H1 (cell line): Measurements from ENCODE around the gene ANO6. TPM values are rescaled to one million over a fixed set of nuclear protein-coding genes. Genes with fewer than 3 reads are reported as not detected.

ENCODE experiments used
- CTCF ChIA-PET: fragments of 300-600 bp; sonication (Branson Sonifier 250); formaldehyde crosslinking; loops from one replicate; lab custom pipeline; 2021; ENCODE audit not compliant: partially characterized antibody; lab: Charles Lee
- POLR2A ChIA-PET: fragments of 300-600 bp; sonication (Branson Sonifier 250); formaldehyde crosslinking; loops from one replicate; lab custom pipeline; 2021; ENCODE audit warnings: inconsistent platforms; ENCODE audit not compliant: partially characterized antibody; lab: Charles Lee
- DNase-seq, 2 experiments: peaks; one replicate each; pipeline versions ENCODE4 v3.0.0 to v3.0.0-alpha.2; 2010 to 2022; ENCODE audit warnings: low spot score in 2 of 2, low read depth in 1 of 2, mixed read lengths in 1 of 2
- FAIRE-seq: peaks from 2 replicates; lab custom pipeline; 2011; peaks lifted over from hg19 to GRCh38; lab: Jason Lieb, UNC
- H2AFZ ChIP-seq: 2 replicates; pipeline ENCODE4 v1.8.1; 2012; ENCODE audit warnings: low read length, inconsistent platforms
- H2AK5ac ChIP-seq: 2 replicates; pipeline ENCODE4 v1.6.1; 2013; ENCODE audit warnings: low read depth, low read length
- H2BK120ac ChIP-seq: replicated peaks from 2 replicates; pipeline ENCODE3; 2013; ENCODE audit warnings: low read depth, low read length, inconsistent platforms
- H2BK12ac ChIP-seq: 2 replicates; pipeline ENCODE4 v1.6.1; 2013; ENCODE audit warnings: low read depth, low read length
- H2BK15ac ChIP-seq: 2 replicates; pipeline ENCODE4 v1.6.1; 2013; ENCODE audit warnings: low read length
- H2BK20ac ChIP-seq: 2 replicates; pipeline ENCODE4 v1.6.1; 2013; ENCODE audit warnings: low read length
- H2BK5ac ChIP-seq: 2 replicates; pipeline ENCODE4 v1.6.1; 2013; ENCODE audit warnings: low read depth, low read length
- H3K14ac ChIP-seq: 2 replicates; pipeline ENCODE4 v1.6.1; 2013; ENCODE audit warnings: inconsistent platforms; ENCODE audit not compliant: insufficient read length
- H3K18ac ChIP-seq: 2 replicates; pipeline ENCODE4 v1.6.1; 2013; ENCODE audit warnings: low read length; ENCODE audit errors: extremely low read depth
- H3K23ac ChIP-seq: 2 replicates; pipeline ENCODE4 v1.6.1; 2013; ENCODE audit warnings: inconsistent platforms; ENCODE audit not compliant: insufficient read length
- H3K23me2 ChIP-seq: 2 replicates; pipeline ENCODE4 v1.6.1; 2013; ENCODE audit warnings: low read depth, low read length
- H3K27ac ChIP-seq: 2 replicates; pipeline ENCODE4 v1.6.1; 2011; ENCODE audit warnings: low read depth, low read length, inconsistent platforms
- H3K27me3 ChIP-seq, 4 experiments: replicated peaks in 1 of 4; 1 replicate in 1 of 4; 2 replicates in 3 of 4; pipeline versions ENCODE4 v1.6.1 to v1.8.1; 2011 to 2013; ENCODE audit warnings: low read length in 3 of 4, mild to moderate bottlenecking in 3 of 4, inconsistent platforms in 2 of 4, mixed read lengths in 2 of 4, moderate library complexity in 1 of 4; ENCODE audit not compliant: control insufficient read depth in 3 of 4, insufficient read depth in 3 of 4; ENCODE audit errors: extremely low read depth in 1 of 4
- H3K36me3 ChIP-seq, 4 experiments: 2 replicates each; pipeline versions ENCODE4 v1.6.1 to v1.8.1; 2011 to 2013; ENCODE audit warnings: mild to moderate bottlenecking in 4 of 4, low read length in 3 of 4, moderate library complexity in 2 of 4, control low read depth in 1 of 4, inconsistent platforms in 1 of 4; ENCODE audit not compliant: insufficient read depth in 4 of 4, control insufficient read depth in 2 of 4
- H3K4ac ChIP-seq: replicated peaks from 2 replicates; pipeline ENCODE3; 2013; ENCODE audit warnings: low read length, low read depth, mixed read lengths, inconsistent platforms; ENCODE audit not compliant: insufficient read length
- H3K4me1 ChIP-seq, 4 experiments: replicated peaks in 1 of 4; 1 replicate in 1 of 4; 2 replicates in 3 of 4; pipeline versions ENCODE4 v1.6.1 to v1.8.1; 2011 to 2013; ENCODE audit warnings: low read length in 3 of 4, inconsistent platforms in 2 of 4, mixed read lengths in 1 of 4; ENCODE audit not compliant: insufficient read depth in 4 of 4, control insufficient read depth in 3 of 4
- H3K4me2 ChIP-seq, 2 experiments: 2 replicates each; pipeline versions ENCODE4 v1.6.1 to v1.8.1; 2011 to 2013; ENCODE audit warnings: low read depth in 2 of 2, low read length in 2 of 2, control low read depth in 1 of 2, inconsistent platforms in 1 of 2, mild to moderate bottlenecking in 1 of 2; ENCODE audit not compliant: insufficient read depth in 1 of 2
- H3K4me3 ChIP-seq, 4 experiments: fragments of 200-600, 300-600 bp in 1 of 4; sonication (generic), shearing (Covaris generic), sonication (Bioruptor Twin) in 1 of 4; 2 replicates each; pipeline versions ENCODE4 v1.5.1 to v1.8.1; 2011 to 2016; ENCODE audit warnings: low read length in 4 of 4, low read depth in 3 of 4, control low read depth in 2 of 4, inconsistent platforms in 2 of 4, mild to moderate bottlenecking in 2 of 4, mixed read lengths in 1 of 4, moderate library complexity in 1 of 4; ENCODE audit not compliant: insufficient read depth in 2 of 4; ENCODE audit errors: extremely low read depth in 1 of 4
- H3K56ac ChIP-seq: replicated peaks from 2 replicates; pipeline ENCODE3; 2013; ENCODE audit warnings: low read depth, mild to moderate bottlenecking, mixed read lengths, low read length, inconsistent platforms; ENCODE audit not compliant: insufficient read length
- H3K79me1 ChIP-seq: 2 replicates; pipeline ENCODE4 v1.6.1; 2013; ENCODE audit warnings: low read depth, low read length, control low read depth
- H3K79me2 ChIP-seq, 2 experiments: 2 replicates each; pipeline versions ENCODE4 v1.6.1 to v1.8.1; 2012 to 2013; ENCODE audit warnings: low read length in 2 of 2, mild to moderate bottlenecking in 2 of 2, inconsistent platforms in 1 of 2; ENCODE audit not compliant: insufficient read depth in 2 of 2, control insufficient read depth in 1 of 2
- H3K9ac ChIP-seq, 4 experiments: replicated peaks in 1 of 4; 1 replicate in 1 of 4; 2 replicates in 3 of 4; pipeline versions ENCODE4 v1.6.1 to v1.8.1; 2011 to 2013; ENCODE audit warnings: low read depth in 3 of 4, low read length in 3 of 4, control low read depth in 2 of 4, mild to moderate bottlenecking in 2 of 4, moderate library complexity in 2 of 4, inconsistent platforms in 1 of 4; ENCODE audit errors: extremely low read depth in 1 of 4
- H3K9me3 ChIP-seq, 2 experiments: 2 replicates each; pipeline versions ENCODE4 v1.6.1 to v1.8.1; 2012 to 2013; ENCODE audit warnings: mild to moderate bottlenecking in 2 of 2, moderate library complexity in 2 of 2, control low read depth in 1 of 2, inconsistent platforms in 1 of 2, low read depth in 1 of 2, low read length in 1 of 2, mixed read lengths in 1 of 2; ENCODE audit not compliant: insufficient read depth in 2 of 2
- H4K20me1 ChIP-seq, 2 experiments: replicated peaks in 1 of 2; 2 replicates each; pipeline versions ENCODE3 to v1.8.1; 2011 to 2013; ENCODE audit warnings: inconsistent platforms in 2 of 2, low read length in 2 of 2, mild to moderate bottlenecking in 1 of 2; ENCODE audit not compliant: insufficient read depth in 2 of 2, control insufficient read depth in 1 of 2
- H4K5ac ChIP-seq: 2 replicates; pipeline ENCODE4 v1.6.1; 2013; ENCODE audit warnings: low read length, low read depth, mixed read lengths, inconsistent platforms; ENCODE audit not compliant: insufficient read length
- H4K8ac ChIP-seq: 2 replicates; pipeline ENCODE4 v1.8.0; 2013; ENCODE audit warnings: mild to moderate bottlenecking, moderate library complexity, low read length, inconsistent platforms; ENCODE audit not compliant: insufficient read depth; ENCODE audit errors: extremely low read depth
- H4K91ac ChIP-seq: replicated peaks from 2 replicates; pipeline ENCODE3; 2013; ENCODE audit warnings: low read length, mixed read lengths, inconsistent platforms; ENCODE audit not compliant: insufficient read length
- RAD21 ChIP-seq, 2 experiments: IDR thresholded peaks in 1 of 2; conservative IDR thresholded peaks in 1 of 2; 2 replicates each; pipeline ENCODE4 v1.6.1; 2011; ENCODE audit warnings: low read depth in 2 of 2, low read length in 2 of 2, improper control_type of control experiment in 1 of 2, inconsistent platforms in 1 of 2, mild to moderate bottlenecking in 1 of 2, moderate library complexity in 1 of 2
- TAF1 ChIP-seq: IDR thresholded peaks from 2 replicates; pipeline ENCODE4 v1.6.1; 2011; ENCODE audit warnings: mild to moderate bottlenecking, low read depth, low read length
- WGBS, 2 experiments: shearing (Covaris generic) in 1 of 2; methylation state at CpG; one replicate each; pipeline versions ENCODE4 v1.1.6 to v1.1.7; 2013 to 2015; ENCODE audit warnings: low lambda C conversion rate in 2 of 2, mixed read lengths in 2 of 2, inconsistent platforms in 1 of 2, low coverage in 1 of 2, missing lambda C conversion rate in 1 of 2; ENCODE audit not compliant: insufficient replicate concordance in 2 of 2, insufficient coverage in 1 of 2, insufficient read length in 1 of 2; ENCODE audit errors: extremely low coverage in 1 of 2, missing lambda C conversion rate in 1 of 2; 5-methylcytosine and 5-hydroxymethylcytosine counted together
- polyA plus RNA-seq, 7 experiments: library from polyadenylated mRNA; depleted of rRNA in 3 of 7; stranded (reverse) in 5 of 7; unstranded in 2 of 7; fragments of >200 nt in 5 of 7; fragments of 200-250 nt in 2 of 7; gene quantifications; 1 replicate in 5 of 7; 2 replicates in 1 of 7; 4 replicates in 1 of 7; pipeline versions ENCODE4 v1.2.1 to v1.2.3, GENCODE V29; 2011 to 2013; ENCODE audit warnings: missing spikeins in 2 of 7, mixed read lengths in 2 of 7
- total RNA-seq: library from RNA; stranded (reverse); fragmentation: NEBNext Ultra II Directional; extraction: Animal tissue kit (Norgen Biotek cat#: 25700); gene quantifications from 2 replicates; pipeline ENCODE4 v1.2.1, GENCODE V29; 2021

Gene ANO6
- total and polyA plus RNA-seq, 2 of the 8 experiments (the other 6 are each of a cell fraction or from before 2014, with no cell fraction given), result 15.1 to 39.7 TPM

DNA sequence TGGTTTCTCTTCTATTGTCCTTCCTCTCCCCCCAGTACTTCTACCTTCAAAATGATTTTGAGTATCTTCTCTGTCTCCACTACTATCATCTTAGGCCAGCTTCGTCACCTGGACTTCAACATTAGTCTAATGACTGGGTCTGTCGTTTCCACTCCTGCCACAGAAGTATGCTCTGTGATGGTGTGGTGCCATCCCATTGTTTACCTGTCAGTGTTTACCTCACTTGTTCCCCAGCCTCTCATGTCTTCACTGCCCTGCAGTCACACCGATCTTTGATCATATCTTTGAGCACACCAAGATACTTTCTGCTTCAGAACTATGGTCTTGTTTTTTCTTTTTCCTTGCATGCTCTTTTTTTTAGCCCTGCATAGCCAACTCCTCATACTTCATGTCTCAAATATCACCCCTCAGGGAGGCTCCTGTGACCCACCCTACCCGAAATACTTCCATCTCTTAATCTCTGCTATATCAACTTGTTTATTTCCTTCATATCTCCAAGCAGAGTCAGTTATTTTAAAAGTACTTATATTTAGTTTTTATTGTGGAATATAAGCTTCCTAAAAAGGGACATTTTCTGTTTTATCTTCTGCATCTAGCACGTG lies 60.4 kb downstream of the ANO6 start:
- H2AK5ac ChIP-seq, result no peak overlapping the region
- peaks cover 0 to 28% of the 10 kb centered on the region in 2 experiments; a peak in 2 of 4 replicates for H3K79me2 ChIP-seq
- FAIRE-seq (no peak), DNase-seq (no peak)
- no peak overlapping the region for H2BK15ac ChIP-seq
- no peak overlapping the region for H2AFZ ChIP-seq
- no peak overlapping the region for H3K4me2 ChIP-seq
- H2BK20ac ChIP-seq, result no peak overlapping the region
- H3K79me1 ChIP-seq, result peaks cover 2% of the 10 kb centered on the region; the same call in 1 of the 2 replicates
- no peak overlapping the region for H2BK12ac ChIP-seq
- no peaks in the 10 kb centered on the region for H3K9me3 ChIP-seq
- H3K36me3 ChIP-seq, result no peaks in the 10 kb centered on the region; a peak in 1 of 8 replicates
- no peaks in the 10 kb centered on the region for H3K23me2 ChIP-seq
- H3K4me1 ChIP-seq, result no peaks in the 10 kb centered on the region
- H3K4me3 ChIP-seq, result no peak overlapping the region
- CTCF ChIA-PET, result interaction anchor here (0.7 to 3.8 kb wide), 5 partner anchors 7 to 112 kb away, joined by 3 to 13 read pairs (median 3); no protein-coding TSS in a partner anchor
- H2BK5ac ChIP-seq, result no peak overlapping the region; the same call in 1 of the 2 replicates
- no peak overlapping the region for H3K23ac ChIP-seq
- H4K91ac ChIP-seq, result no peak overlapping the region
- no peak overlapping the region for H4K5ac ChIP-seq
- H2BK120ac ChIP-seq, result no peak overlapping the region
- peaks cover 2% of the 10 kb centered on the region in 2 experiments for H4K20me1 ChIP-seq
- H3K27ac ChIP-seq, result no peak overlapping the region
- no peak overlapping the region for H3K14ac ChIP-seq
- no peak overlapping the region for H3K18ac ChIP-seq
- 87% methylated on average over 5 of the region's 5 CpGs; no CpG with 5 or more reads in 1 of the 2 experiments for WGBS, 2 experiments
- no peak overlapping the region for H4K8ac ChIP-seq
- no peak overlapping the region for H3K56ac ChIP-seq
- H3K27me3 ChIP-seq, result no peaks in the 10 kb centered on the region
- POLR2A ChIA-PET, result interaction anchor here (0.5 to 0.9 kb wide), 2 partner anchors 9 to 62 kb away, joined by 3 read pairs; no protein-coding TSS in a partner anchor
- no peak overlapping the region for H3K4ac ChIP-seq
- H3K9ac ChIP-seq, result no peak overlapping the region
- TF ChIP-seq TAF1 (no peak), RAD21 (IDR thresholded peaks at IDR 0.05 in 1 of 2, conservative IDR thresholded peaks at IDR 0.05 in 1 of 2; ENCODE audit: low read depth in 2 of 2, low read length in 2 of 2) (no peak)
